ENCODE results near the gene SLC30A2. TPM values are rescaled to one million over a fixed set of nuclear protein-coding genes. Genes with fewer than 3 reads are reported as not detected.

SLC30A2 gene
- total and polyA plus RNA-seq, 9 of the 15 experiments (the other 6 are each of a cell fraction or from before 2014, with no cell fraction given) = 0.01 to 0.18 (median 0.06) TPM; not detected in 3

GRCh38 chr1:25992689-25993171 lies 53.2 kb downstream of the SLC30A2 start (continued):
- TF ChIP-seq ARID4B (CRISPR knock-in tag; IDR thresholded peaks at IDR 0.05) = no peak
- TF ChIP-seq KAT8 (IDR thresholded peaks at IDR 0.05; ENCODE audit: low read depth) = no peak
- no peak for TF ChIP-seq ETS2 (tag; IDR thresholded peaks at IDR 0.05; ENCODE audit: borderline replicate concordance, poor library complexity, severe bottlenecking)
- TF ChIP-seq U2AF2 (optimal IDR thresholded peaks at IDR 0.05; ENCODE audit: low read depth, low read length) = no peak
- no peak for TF ChIP-seq E2F5 (CRISPR knock-in tag; IDR thresholded peaks at IDR 0.05)
- TF ChIP-seq SPI1 (IDR thresholded peaks at IDR 0.05; ENCODE audit: borderline replicate concordance, low read depth, low read length) = no peak
- TF ChIP-seq NFATC3 (IDR thresholded peaks at IDR 0.05) = no peak
